Natural killer cell (primary cell): ENCODE measurements around the gene TAF4. TPM values are rescaled to one million over a fixed set of nuclear protein-coding genes. Genes with fewer than 3 reads are reported as not detected.
"Not testable (repeated sequence)": the region's sequence is repeated elsewhere in the genome, so short reads cannot be mapped to it uniquely, and the experiment has no call there.

Experiments
- ATAC-seq, 3 donors: fragments of 150-1000 bp in 2 of 3; fragments of 200-7000 bp in 1 of 3; cut with Tn5 transposase; 1 replicate in 1 of 3; 2 replicates in 2 of 3; pipeline ENCODE4 v1.10.0; 2021; ENCODE audit warnings: mild to moderate bottlenecking in 2 of 3, moderate library complexity in 2 of 3
- DNase-seq, 2 donors: peaks; one replicate each; pipeline versions ENCODE4 v3.0.0 to v3.0.0-alpha.2; 2013 to 2021; ENCODE audit warnings: mixed read lengths in 1 of 2
- H3K27ac ChIP-seq: one replicate; pipeline ENCODE4 v1.5.1; 2013; ENCODE audit warnings: mild to moderate bottlenecking, low read length
- H3K27me3 ChIP-seq: one replicate; pipeline ENCODE4 v1.6.1; 2013; ENCODE audit warnings: low read length; ENCODE audit not compliant: control insufficient read depth, insufficient read depth
- H3K36me3 ChIP-seq: one replicate; pipeline ENCODE4 v1.6.1; 2013; ENCODE audit warnings: low read length; ENCODE audit not compliant: control insufficient read depth, insufficient read depth
- H3K4me1 ChIP-seq: one replicate; pipeline ENCODE4 v1.6.1; 2013; ENCODE audit warnings: low read length; ENCODE audit not compliant: control insufficient read depth, insufficient read depth
- H3K4me3 ChIP-seq: one replicate; pipeline ENCODE4 v1.5.1; 2013; ENCODE audit warnings: low read length
- H3K9me3 ChIP-seq: one replicate; pipeline ENCODE4 v1.6.1; 2013; ENCODE audit warnings: low read length; ENCODE audit not compliant: control insufficient read depth, insufficient read depth
- H3K27ac Mint-ChIP-seq, 2 donors: one replicate each; pipeline ENCODE4 v1.8.0; 2022; ENCODE audit warnings: mild to moderate bottlenecking in 2 of 2, mixed read lengths in 2 of 2, moderate library complexity in 1 of 2
- H3K27me3 Mint-ChIP-seq, 2 donors: one replicate each; pipeline ENCODE4 v1.8.0; 2022; ENCODE audit warnings: low read depth in 2 of 2, mixed read lengths in 2 of 2
- H3K36me3 Mint-ChIP-seq: one replicate; pipeline ENCODE4 v1.8.0; 2022; ENCODE audit warnings: mixed read lengths
- H3K4me1 Mint-ChIP-seq, 2 donors: one replicate each; pipeline ENCODE4 v1.8.0; 2022; ENCODE audit warnings: mixed read lengths in 2 of 2
- H3K4me3 Mint-ChIP-seq: one replicate; pipeline ENCODE4 v1.8.0; 2022; ENCODE audit warnings: mild to moderate bottlenecking, moderate library complexity, mixed read lengths
- H3K9me3 Mint-ChIP-seq, 2 donors: one replicate each; pipeline ENCODE4 v1.8.0; 2022; ENCODE audit warnings: mixed read lengths in 2 of 2
- WGBS: methylation state at CpG from one replicate; pipeline ENCODE4 v1.1.7; 2013; ENCODE audit warnings: missing lambda C conversion rate; ENCODE audit not compliant: insufficient coverage; 5-methylcytosine and 5-hydroxymethylcytosine counted together
- intact Hi-C: fragments of 100-400 bp; cut with micrococcal nuclease; formaldehyde crosslinking; loops from one replicate; pipeline ENCODE4 v1.14.2; 2022
- total RNA-seq, 4 donors: library from RNA; stranded (reverse); fragments of 120-200 nt in 1 of 4; gene quantifications; one replicate each; pipeline versions ENCODE4 v1.2.3 to v1.2.4, GENCODE V29; 2013 to 2022
- TF ChIP-seq, protein P1 (sequence below): fragments of 200-600 bp; IDR thresholded peaks from one replicate; pipeline ENCODE4 v1.8.0; 2022; ENCODE audit warnings: antibody characterized with exemption

Gene TAF4
- total RNA-seq, 3 donors from 2014 or later (not counting 1 experiment from before 2014, with no cell fraction given): 30.0 to 35.1 (median 30.3) TPM

DNA sequence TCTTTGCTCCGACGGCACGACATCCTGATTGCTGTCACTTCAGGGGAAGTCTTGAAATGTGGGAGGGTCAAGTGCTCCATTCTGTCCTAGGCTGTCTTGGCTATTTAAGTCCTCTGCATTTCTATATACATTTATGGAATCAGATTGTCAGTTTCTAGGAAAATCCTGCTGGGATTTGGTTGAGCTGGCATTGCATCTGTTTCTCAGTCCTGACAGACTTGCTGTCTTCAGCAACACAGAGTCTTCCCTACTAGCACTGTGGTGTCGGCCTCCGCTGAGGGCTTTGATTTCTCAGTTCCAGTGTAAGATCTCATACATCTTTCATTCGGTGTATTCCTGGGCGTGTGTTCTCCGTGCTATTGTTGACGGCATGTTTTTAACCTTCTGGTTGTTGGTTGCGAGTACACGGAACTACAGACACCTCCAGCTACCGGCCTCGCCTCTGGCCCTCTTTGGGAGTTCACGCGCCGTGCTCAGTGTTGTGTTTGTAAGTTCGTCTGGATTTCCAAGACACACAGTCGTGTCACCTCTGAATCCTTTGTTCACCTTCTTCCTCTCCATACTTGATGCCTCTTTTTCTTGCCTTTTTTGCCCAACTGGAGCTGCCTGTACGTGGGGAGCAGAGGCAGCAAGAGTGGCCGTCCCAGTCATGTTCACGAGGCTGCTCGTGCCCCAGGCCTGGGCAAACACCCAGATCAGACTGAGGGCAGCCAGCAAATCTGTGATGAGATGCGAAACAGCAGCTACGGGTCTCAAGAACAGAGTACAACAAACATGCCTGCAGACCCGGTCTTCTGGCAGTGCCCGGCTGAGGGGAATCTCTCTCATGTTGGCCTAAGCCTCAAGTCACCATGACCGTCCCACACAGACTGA is 92.8 kb downstream of the TAF4 start:
- no peak overlapping the region for H3K27ac ChIP-seq
- Mint-ChIP-seq H3K36me3 (no peaks in the 10 kb centered on the region), H3K4me3 (no peak overlapping the region), H3K27ac (no peak overlapping the region), H3K27me3 (peaks cover 0 to 2% of the 10 kb centered on the region in 2 donors), H3K9me3 (no peaks in the 10 kb centered on the region), H3K4me1 (peaks cover 9% of the 10 kb centered on the region in 2 donors)
- 95% methylated on average over 27 of the region's 27 CpGs for WGBS
- intact Hi-C loops: no loop called here
- no peak overlapping the region for H3K4me3 ChIP-seq
- H3K27me3 ChIP-seq: no peaks in the 10 kb centered on the region
- peaks cover 20% of the 10 kb centered on the region for H3K36me3 ChIP-seq
- no peaks in the 10 kb centered on the region for H3K9me3 ChIP-seq
- no peak for ATAC-seq
- no peak for DNase-seq
- TF ChIP-seq, protein P1, sequence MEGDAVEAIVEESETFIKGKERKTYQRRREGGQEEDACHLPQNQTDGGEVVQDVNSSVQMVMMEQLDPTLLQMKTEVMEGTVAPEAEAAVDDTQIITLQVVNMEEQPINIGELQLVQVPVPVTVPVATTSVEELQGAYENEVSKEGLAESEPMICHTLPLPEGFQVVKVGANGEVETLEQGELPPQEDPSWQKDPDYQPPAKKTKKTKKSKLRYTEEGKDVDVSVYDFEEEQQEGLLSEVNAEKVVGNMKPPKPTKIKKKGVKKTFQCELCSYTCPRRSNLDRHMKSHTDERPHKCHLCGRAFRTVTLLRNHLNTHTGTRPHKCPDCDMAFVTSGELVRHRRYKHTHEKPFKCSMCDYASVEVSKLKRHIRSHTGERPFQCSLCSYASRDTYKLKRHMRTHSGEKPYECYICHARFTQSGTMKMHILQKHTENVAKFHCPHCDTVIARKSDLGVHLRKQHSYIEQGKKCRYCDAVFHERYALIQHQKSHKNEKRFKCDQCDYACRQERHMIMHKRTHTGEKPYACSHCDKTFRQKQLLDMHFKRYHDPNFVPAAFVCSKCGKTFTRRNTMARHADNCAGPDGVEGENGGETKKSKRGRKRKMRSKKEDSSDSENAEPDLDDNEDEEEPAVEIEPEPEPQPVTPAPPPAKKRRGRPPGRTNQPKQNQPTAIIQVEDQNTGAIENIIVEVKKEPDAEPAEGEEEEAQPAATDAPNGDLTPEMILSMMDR: no peak
- no peaks in the 10 kb centered on the region for H3K4me1 ChIP-seq

DNA sequence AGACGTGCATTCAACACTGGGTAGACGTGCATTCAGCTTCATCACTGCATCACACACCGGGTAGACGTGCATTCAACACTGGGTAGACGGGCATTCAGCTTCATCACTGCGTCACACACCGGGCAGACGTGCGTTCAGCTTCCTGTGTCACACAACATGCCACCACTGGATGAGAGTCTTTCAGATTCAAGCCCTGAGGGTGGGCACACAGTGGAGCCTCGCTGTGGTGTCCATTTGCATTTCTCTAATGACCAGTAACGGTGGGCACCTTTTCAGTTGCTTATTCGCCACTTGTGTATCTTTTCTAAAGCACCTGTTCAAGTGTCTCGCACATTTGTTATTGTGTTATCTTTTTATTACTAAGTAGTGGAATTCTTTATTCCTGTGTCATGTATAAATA is 94.1 kb downstream of the TAF4 start:
- intact Hi-C loops, H3K27me3 Mint-ChIP-seq, H3K27ac Mint-ChIP-seq, H3K9me3 Mint-ChIP-seq, H3K9me3 ChIP-seq, H3K36me3 Mint-ChIP-seq, H3K4me1 ChIP-seq, H3K4me1 Mint-ChIP-seq, ATAC-seq, H3K4me3 ChIP-seq, DNase-seq, H3K27me3 ChIP-seq, H3K4me3 Mint-ChIP-seq, H3K27ac ChIP-seq: not testable (repeated sequence)
- WGBS: 97% methylated on average over 11 of the region's 13 CpGs
- H3K36me3 ChIP-seq: peaks cover 20% of the 10 kb centered on the region

DNA sequence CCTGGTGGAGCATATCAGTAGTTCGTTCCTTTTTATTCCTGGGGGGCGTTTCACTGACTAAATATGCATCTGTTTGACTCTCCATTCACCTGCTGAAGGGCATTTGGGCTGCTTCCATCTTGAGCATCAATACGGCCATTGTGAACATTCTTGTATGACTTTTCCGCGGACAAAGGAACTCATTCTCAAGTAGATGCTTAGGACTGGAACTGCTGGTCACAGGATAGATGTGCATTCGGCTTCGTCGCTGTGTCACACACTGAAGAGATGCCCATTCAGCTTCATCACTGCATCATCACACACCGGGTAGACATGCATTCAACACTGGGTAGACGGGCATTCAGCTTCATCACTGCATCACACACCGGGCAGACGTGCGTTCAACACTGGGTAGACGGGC is 95.3 kb downstream of the TAF4 start:
- Histone ChIP-seq H3K4me3 (no peak overlapping the region), H3K4me1 (peaks cover 5% of the 10 kb centered on the region), H3K27me3 (no peaks in the 10 kb centered on the region), H3K9me3 (no peaks in the 10 kb centered on the region), H3K36me3 (peaks cover 17% of the 10 kb centered on the region), H3K27ac (no peak overlapping the region)
- Mint-ChIP-seq H3K27me3 (peaks cover 0 to 6% of the 10 kb centered on the region in 2 donors), H3K27ac (no peak overlapping the region), H3K4me3 (no peak overlapping the region), H3K36me3 (no peaks in the 10 kb centered on the region), H3K9me3 (no peaks in the 10 kb centered on the region), H3K4me1 (peaks cover 5 to 6% of the 10 kb centered on the region in 2 donors)
- intact Hi-C loops: no loop called here
- TF ChIP-seq, protein P1: no peak
- WGBS: 92% methylated on average over 9 of the region's 14 CpGs
- ATAC-seq: no peak
- no peak for DNase-seq

- no peaks in the 10 kb centered on the region for H3K9me3 ChIP-seq
- Mint-ChIP-seq H3K36me3 (no peaks in the 10 kb centered on the region), H3K4me1 (peaks cover 5 to 6% of the 10 kb centered on the region in 2 donors), H3K9me3 (no peaks in the 10 kb centered on the region), H3K4me3 (no peak overlapping the region), H3K27me3 (peaks cover 0 to 10% of the 10 kb centered on the region in 2 donors), H3K27ac (no peak overlapping the region)
- peaks cover 17% of the 10 kb centered on the region for H3K36me3 ChIP-seq
- WGBS: 95% methylated on average over 25 of the region's 27 CpGs
- DNase-seq (no peak), ATAC-seq (no peak)
- TF ChIP-seq, protein P1: no peak
- no peak overlapping the region for H3K27ac ChIP-seq
- H3K4me3 ChIP-seq: no peak overlapping the region
- H3K4me1 ChIP-seq: peaks cover 5% of the 10 kb centered on the region
- intact Hi-C loops: no loop called here
- peaks cover 5% of the 10 kb centered on the region for H3K27me3 ChIP-seq
These were observed 95.9 kb downstream of the TAF4 start for GRCh38 chr20:61969806-61970205.
